OCI-LY3 (cell line): ENCODE data around the gene TRNT1.

Experiments used
- CTCF ChIP-seq: fragments of 200-600, 300-600 bp; sonication (generic); IDR thresholded peaks from 2 replicates; pipeline ENCODE4 v1.5.1; 2014; ENCODE audit warnings: antibody characterized with exemption, low read length, low read depth
- EZH2phosphoT487 ChIP-seq: fragments of 200-600 bp; shearing (Covaris generic); IDR thresholded peaks from 2 replicates; pipeline ENCODE4 v1.6.1; 2018; ENCODE audit warnings: antibody characterized with exemption, mixed run types, low read depth

GRCh38 chr3:3126477-3127431 lies at the start of gene TRNT1:
- TF ChIP-seq CTCF (no peak), EZH2phosphoT487 (no peak)
